Embryonic facial prominence (tissue), 1 donor: Measurements from ENCODE around the gene ATAD3B.
"Not testable (repeated sequence)": the region's sequence is repeated elsewhere in the genome, so short reads cannot be mapped to it uniquely, and the experiment has no call there.

ENCODE experiments used
- DNase-seq: peaks from one replicate; pipeline ENCODE4 v3.0.0-alpha.2; 2016; ENCODE audit errors: extremely low spot score

The ATAD3B gene

DNA sequence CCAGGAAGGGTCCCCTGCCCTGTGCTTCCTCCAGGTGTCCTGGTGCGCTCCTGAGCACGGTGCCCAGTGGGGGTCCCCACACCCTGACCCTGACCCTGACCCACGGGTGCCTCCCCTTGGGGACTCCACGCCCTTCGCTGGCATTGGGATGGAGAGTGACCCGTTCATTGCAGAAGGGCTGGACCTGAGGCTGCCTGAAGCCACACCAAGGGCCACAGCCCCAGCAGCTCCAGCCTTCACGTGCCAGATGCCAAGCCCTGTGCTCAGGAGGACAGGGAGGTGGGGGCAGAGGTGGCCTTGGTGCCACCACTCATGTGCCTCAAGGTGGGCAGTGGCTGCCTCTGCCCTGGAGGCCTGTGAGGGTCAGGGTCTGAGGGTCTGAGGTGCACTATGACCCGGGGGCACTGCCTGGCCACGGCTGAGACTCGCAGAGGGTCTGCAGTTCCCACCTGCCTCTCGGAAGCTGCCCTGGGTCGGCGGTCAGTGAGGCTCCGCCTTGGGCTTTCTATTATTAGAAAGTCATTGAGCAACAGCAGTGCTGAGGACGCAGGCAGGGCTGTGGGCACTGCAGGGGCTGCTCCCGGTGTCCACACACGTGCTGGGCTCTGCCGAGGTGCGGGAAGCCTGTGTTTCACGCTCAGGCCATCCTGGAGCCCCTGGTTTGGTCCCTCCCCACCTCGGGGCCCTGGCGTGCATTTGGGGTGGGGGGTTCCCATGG, 61.8 kb downstream of the ATAD3B start:
- not testable (repeated sequence) for DNase-seq

DNA sequence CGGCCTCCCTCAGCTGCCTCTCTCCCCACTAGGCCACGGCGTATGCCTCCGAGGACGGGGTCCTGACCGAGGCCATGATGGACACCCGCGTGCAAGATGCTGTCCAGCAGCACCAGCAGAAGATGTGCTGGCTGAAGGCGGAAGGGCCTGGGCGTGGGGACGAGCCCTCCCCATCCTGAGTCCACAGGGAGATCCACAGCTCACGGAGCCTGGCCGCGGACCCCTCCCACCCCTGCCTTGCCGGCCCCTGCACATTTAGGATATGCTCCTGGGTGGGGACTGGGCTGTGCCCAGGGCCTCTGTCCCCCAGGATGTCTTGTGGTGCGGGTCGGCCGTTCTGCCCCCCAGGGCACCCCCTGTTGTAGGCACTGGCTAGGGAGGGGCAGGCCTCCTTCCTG, 62.3 kb downstream of the ATAD3B start:
- DNase-seq: not testable (repeated sequence)

DNA sequence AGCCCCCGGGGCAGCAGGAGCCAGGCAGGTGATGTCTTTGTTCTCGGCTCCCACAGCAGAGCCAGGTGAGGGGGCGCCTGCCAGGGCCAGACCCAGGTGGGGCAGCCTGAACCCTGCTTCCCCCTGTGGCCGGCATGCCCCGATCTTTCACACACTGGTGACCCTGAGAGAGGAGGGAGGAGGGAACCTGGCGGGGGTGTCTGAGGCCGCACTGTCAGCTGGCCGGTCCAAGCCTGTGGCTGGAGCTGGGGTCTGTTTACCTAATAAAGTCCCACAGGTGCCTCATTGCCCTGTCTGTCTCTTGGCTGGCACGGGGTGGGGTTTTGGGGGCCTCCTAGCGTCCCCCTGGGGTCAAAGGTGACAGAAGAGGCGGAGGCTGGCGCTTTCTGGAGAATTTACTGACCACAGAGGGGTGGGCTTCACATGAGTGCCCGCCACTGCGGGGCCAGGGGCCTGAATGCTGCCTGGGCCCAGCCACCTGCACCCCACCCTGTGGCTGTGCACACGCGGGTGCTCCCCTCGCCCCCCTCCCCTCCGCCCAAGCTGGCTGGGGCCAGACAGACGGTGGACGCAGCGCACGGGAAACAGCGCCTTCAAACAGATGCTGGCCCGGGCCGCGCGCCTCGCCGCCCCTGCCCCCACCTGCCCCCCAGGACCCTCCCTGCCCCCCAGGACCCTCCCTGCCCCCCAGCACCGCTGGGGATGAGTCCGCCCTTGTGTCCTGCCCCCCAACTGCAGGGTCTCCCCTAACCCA, 63.0 kb downstream of the ATAD3B start:
- DNase-seq: no peak

DNA sequence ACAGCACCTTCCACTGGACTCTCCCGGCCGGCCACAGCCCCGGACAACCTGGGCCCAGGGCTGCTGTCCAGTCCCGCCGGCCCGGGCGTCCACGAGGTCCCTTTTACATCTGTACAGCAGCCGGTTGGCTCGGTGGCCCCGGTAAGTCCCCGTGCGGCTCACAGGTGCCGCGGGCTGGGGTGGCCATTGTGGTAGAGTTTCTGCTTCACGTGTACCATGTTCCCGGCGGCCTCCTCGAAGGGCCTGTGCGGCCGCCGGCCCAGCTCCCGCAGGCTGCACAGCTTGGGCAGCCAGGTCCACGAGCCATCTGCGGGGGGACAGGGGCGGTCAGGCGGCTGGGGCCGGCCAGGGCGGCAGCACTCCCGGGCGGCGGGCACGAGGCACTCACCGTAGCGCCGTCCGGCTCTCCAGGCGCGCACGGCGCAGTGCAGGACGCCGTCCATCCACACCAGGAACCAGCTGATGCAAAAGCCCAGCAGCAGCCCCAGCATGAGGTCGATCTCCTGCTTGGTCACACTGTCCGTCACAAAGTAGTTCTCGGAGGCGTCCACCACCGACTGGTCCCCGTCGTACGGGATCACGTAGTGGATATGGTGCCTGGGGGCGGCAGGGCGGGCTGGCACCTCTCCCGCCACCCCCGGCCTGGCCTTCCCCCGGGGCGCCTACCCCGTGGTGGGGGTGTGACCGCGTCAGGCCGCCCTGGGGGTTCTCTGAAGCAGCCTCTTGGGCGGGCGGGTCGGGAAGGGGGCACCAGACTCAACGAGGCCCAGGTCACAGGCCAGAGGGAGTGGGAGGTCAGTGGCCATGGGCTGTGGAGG, 63.8 kb downstream of the ATAD3B start:
- no peak for DNase-seq

DNA sequence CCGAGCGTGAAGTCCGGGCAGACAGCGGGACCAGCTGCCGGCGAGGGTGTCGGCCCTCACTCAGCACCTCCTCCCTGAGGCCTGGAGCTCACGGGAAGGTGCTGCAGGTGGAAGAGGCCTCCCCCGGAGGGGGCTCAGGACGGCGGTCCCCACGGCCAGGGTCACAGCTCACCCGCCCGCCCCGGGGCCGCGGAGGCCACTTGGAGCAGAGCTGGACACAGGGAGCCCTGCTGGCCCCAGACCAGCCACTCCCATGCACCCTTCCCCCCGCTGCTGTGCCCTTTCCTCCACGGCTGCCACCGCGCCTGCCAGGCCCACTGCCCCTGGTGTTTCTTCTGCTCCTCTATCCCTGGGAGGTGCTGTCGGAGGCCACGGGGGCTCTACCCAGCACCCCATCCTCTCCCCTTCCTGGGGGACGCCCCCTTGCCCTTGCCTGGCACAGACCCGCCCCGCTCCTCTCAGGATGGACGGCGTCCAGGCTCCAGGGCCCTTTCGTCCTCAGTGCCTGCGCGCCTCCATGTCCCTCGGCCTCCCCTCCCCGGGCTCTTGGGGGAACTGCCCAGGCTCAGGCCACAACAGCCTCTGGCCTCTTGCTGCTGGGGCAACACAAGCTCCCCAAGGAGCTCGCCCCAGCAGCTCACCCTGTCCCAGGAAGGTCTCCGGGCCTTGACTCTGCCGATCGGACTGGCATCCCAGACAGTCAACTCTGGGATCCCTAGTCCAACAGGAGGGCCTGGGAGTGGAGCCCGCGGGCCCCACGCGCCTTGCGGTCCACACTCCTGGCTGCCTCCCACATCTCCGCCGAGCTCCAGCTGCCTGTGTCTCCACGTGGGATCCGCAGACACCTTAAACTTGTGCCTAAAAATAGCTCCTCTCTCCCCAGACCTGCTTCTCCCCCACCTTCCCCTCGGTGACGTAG, 64.7 kb downstream of the ATAD3B start:
- no peak for DNase-seq

DNA sequence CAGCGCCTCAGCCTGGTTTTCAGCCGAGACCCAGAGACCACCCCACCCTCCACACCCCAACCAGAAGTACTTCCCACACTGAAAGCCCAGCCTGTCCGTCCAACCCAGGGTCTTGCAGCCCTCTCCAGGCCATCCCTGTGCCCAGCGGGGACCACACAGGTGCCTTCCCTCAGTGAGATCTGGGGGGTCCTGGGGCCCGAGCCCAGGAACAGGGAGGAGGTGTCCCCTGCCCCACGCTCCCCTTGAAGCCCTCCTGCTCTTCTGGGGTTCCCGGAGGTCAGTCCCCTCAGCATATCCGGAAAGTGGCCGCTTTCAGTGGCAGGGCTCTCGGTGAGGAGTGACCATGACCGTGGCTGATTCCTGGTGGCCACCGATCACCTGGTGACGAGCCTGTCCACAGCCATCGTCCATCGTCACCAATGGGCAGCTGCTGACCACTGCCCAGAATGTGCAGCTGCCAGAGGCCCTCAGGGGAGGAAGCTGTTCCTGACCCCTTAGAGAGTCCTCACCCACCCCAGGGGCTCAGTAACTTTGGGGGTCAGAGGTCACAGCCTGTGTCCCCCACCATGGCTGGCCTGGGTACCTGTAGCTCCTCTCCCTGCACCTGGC, 65.5 kb downstream of the ATAD3B start:
- DNase-seq: no peak

DNA sequence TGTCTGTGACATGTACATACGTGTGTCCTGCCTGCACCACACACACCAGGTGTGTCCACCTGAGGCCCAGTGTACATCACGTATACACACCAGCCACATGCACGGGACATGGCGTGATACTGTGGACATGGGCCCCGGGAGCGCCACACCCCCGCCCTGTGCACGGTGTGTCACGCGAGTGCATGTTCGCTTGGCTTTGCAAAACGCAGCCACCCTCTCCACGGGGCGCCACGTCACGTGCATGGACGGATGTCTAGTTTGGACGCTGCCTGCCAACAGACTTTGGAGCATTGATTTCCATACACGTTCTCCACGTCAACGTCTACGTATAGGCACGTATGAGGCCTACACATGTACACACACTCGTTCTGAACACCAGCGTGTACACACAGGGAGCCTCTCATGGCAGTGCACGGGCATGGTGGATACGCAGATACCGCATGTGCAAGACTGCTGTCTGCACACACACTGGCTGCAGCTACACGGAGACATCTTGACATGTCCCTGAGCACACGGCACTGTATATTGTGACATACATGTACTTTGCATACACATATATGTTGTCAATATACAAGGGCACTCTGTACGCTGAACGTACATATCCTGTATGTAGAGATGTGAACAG, 66.2 kb downstream of the ATAD3B start:
- no peak for DNase-seq

DNA sequence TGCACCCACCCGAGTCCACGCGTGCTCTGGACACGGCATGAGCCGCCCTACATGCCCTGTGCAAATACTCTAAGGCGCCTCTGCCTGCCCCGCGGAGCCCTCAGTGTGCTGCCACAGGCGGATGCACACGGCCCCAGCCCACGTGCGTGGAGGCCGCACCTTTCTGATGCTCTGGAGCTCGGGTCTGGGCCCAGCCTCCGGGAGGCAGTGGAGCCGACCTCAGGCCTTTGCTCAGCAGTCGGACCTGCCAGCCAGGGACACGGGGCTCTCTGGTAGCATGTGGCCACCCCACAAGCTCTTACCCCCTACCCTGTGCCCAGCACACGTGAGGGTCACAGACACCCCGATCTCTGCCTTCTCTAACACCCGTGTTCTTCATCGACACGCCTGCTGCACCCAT, 66.8 kb downstream of the ATAD3B start:
- DNase-seq: no peak

DNA sequence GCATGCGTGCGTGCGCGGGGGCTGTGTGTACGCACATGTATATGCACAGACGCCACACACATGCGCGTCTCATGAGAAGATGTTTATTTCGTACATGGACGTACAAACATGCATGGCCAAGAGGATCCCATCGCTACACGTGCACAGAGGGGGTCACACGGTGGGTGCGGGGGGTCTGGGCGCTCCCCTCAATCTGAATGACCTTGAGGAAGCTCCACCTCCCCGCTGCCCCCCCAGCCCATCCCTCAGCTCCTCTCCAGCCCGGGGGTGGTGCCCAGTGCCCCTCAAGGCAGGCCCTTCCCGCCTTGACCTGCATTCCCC, 67.4 kb downstream of the ATAD3B start:
- DNase-seq: no peak

DNA sequence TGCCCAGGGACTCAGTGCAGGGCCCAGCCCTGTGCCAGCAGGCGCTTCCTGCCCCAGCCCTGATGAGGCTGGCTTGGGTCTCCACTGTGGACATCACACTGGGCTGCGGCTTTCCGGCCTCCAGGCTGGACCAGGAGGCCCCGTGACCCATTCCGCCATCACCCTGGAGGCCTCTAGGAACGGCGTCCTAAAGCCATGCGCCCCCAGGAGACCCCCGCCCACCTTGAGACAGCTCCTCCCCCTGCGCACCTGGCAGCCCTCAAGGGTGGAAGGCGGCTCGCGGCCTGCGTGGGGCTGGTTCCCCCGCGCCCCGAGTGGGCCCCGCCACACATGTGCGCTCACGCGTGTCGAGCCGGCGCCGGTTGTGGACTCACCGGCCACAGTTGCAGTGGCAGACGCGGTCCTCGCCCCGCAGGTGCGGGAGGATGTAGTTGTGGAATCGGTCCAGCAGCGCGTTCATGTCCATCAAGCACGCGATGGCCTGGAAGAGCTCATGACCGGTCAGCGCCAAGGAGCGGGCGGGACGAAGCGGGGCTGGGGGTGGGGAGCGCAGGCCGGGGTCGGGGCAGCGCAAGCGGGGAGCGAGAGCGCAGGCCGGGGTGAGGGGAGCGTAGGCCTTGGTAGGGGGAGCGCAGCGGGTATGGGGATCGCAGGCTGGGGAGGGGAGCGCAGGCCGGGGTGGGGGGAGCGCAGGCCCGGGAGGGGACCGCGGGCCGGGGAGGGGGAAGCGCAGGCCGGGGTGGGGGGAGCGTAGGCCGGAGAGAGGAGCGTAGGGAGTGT, 67.9 kb downstream of the ATAD3B start:
- DNase-seq: no peak

DNA sequence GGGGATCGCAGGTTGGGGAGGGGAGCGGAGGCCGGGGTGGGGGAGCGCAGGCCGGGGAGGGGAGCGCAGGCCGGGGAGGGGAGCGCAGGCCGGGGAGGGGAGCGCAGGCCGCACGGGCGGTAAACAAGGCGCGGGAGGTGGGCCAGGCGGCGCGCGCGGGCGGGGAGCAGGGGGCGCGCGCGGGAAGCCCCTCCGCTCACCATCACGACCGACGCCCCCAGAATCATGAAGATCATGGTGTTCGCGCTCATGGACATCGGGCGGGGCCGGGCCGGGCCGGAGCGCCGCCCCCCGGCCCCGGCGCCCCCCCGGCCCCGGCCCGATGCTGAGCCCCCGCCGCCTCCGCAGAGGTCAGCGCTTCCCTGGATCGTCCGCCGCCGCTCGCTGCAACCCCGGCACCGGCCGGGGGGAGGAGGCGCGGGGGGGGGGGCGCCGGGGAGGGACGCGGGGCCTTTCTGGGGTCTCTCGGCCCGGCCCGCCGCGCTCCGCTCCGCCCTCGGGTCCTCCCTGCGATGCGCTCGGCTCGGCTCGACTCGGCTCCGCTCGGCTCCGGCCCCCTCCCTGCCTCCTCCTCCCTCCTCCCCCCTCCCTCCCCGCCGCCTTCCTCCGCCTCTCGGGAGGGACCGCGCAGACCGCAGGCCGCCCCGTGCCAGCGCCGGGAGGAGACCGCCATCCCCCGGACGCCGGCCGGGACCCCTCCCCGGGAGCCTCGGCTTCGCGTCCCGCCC, 68.7 kb downstream of the ATAD3B start, which contains the start of gene TMEM240:
TSS of gene TMEM240 (minus strand) at position 535 of the 728 bp plus-strand sequence. CDS start at position 257, 278 bp downstream.
- DNase-seq: peak; percentile 65

DNA sequence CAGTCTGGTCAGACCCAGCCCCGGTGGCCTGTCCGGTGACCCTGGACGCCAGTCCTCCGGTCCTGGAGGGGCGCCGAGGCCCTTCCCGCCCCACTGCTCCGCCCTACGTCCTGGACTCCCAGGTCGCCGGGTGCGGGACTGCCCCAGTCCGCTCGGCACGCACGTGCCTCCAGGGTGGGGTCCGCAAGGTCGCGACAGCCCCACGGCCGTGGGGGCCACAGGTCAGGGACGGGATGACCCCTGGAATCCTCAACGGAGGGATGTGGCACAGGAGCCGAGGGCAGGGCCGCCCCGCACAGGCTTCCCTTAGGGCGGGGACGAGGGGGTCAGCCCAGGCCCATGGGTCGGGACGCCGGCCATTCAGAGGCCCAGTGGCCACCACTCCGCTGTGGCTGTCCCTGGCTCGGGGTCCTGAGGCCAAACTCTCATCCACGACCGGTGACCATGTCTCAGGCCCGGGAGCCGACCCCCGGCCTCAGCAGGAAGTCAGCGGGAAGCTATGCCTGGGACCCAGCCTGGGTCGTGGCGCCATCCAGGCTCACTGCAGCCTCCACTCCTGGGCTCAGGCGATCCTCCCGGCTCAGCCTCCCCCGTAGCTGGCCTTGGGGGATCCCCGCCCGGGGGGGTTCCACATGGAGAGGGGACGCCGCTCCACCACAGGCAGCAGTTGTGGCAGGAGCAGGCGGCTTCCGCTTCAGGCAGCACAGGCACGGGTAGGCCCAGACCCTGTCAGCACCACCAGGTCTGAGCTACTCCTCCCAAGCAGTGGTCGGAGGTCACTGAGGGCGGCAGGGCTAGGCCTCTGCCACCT, 69.5 kb downstream of the ATAD3B start:
- no peak for DNase-seq

DNA sequence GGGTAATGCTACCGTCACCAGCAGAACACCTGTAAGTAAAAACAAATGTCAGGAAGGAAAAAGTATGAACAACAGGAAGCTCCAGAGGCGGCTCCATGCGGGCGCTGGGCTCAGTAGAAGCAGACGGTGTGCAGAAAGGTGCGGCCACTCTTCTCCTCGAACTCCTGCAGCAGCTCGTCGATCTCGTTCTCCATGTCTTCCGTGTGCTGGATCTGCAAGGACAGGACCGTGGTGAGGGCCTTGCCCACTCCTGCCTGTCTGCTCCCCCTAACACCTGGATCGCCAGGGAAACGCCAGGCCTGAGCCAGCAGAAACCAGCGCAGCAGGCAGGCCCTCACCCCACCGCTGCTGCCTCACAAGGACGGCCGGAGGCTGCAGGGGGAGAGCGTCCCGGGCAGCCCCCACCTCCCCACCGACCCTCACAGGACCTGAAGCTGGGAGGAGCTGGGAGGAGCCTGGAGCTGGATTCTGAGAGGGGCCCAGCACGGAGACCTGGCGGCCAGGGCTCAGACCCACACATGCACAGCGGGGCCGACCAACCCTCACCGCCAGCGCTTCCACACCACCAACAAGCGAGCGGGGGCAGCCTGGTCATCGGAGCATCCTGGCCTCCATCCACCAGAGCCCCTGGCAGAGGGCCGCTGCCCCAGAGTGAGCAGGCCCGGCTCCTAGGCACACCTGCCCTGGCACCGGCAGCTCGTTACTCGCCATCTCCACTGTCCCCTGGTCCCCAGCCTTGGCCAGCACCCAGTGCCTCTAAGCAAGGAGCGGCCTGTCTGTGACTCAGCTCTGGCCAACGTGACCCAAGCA, 70.6 kb downstream of the ATAD3B start:
- no peak for DNase-seq

DNA sequence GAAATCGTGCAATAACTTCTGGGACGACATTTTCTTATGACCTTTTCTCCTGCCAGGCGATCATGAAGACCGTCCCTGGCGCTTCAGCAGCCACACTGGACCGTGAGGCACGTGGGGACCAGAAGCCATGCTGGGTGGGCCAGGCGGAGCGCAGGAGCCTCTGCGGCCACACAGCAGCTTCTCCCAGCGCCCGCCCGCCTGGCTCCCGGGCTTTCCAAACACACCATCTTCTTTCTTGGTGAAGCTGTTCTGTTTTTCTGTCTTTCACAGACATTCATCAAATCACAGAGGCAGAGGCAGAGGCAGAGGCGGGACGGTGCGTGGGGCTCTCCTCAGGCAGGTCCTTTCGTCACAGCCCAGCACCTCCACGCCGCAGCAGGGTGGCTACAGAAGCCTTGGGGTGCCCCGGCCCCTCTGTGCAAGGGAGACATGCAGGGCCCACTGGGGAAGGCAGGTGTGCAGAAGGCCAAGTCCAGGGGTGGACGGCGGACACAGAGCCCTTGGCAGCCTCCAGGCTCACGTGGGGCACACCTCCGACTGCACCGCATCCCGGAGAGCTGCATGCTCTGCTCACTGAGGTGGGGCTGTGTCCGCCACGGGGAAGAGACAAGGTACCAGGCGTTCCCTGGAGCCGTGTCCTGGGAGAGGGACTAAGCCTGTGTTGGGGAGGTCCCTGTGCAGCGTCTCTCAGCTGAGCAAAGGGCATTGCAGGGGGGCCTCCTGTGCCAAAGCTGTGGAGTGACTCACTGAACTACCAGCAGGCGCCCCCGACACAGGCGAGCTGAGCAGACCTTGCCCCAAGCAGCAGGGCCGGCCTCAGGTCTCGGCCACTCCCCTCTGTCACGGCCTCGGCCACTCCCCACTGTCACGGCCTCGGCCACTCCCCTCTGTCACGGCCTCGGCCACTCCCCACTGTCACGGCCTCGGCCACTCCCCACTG, 71.5 kb downstream of the ATAD3B start:
- no peak for DNase-seq

DNA sequence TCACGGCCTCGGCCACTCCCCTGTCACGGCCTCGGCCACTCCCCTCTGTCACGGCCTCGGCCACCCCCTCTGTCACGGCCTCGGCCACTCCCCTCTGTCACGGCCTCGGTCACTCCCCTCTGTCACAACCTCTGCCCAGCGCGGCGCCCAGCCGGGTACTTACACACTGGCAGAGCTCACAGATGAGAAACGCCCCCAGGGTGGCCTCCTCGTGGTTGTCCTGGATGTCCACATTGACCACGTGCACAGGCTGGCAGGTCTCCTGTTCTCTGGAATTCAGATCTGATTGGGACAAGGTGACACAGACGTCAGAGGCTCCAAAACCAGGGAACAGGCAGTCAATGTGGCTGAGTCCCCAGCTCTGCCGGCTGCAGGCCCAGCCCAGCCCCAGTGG, 72.1 kb downstream of the ATAD3B start:
- no peak for DNase-seq

DNA sequence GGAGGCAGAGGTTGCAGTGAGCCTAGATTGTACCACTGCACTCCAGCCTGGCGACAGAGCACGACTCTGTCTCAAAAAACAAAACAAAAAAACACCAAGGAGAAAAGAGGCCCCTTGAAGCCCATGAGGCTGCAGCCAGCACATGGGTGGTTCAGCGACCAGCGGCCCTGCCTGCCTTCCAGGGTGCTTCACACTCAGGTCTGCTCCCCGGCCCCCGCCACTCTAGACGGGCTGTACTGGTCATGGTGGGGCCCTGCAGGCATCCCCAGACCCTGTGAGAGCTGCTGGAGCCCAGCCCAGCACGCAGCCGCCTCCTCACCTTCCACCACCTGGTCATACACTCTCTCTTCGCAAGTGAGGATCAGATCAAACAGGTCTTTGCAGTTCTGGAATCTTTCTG, 73.0 kb downstream of the ATAD3B start:
- DNase-seq: no peak
